Activated T-cell treated with anti-CD3 and anti-CD28 coated beads, Interleukin-2, amount 50 U/mL, for 72 hours (primary cell): ENCODE data around the gene MRPS25. TPM values are rescaled to one million over a fixed set of nuclear protein-coding genes. Genes with fewer than 3 reads are reported as not detected.

ENCODE experiments used
- ATAC-seq, 2 donors: fragments of 150-1000 bp; cut with Tn5 transposase; replicated peaks in 1 of 2; 2 replicates each; pipeline ENCODE4 v1.10.0; 2021; ENCODE audit warnings: moderate library complexity in 2 of 2, mild to moderate bottlenecking in 1 of 2
- DNase-seq, 2 donors: peaks; one replicate each; pipeline ENCODE4 v3.0.0; 2021 to 2022; ENCODE audit warnings: mixed read lengths in 1 of 2
- H3K27ac Mint-ChIP-seq: one replicate; pipeline ENCODE4 v1.8.0; 2022; ENCODE audit warnings: mild to moderate bottlenecking, moderate library complexity, mixed read lengths
- H3K27me3 Mint-ChIP-seq: one replicate; pipeline ENCODE4 v1.8.0; 2022; ENCODE audit warnings: low read depth, mixed read lengths
- H3K36me3 Mint-ChIP-seq, 2 donors: one replicate each; pipeline ENCODE4 v1.8.0; 2022; ENCODE audit warnings: mixed read lengths in 2 of 2, mild to moderate bottlenecking in 1 of 2; ENCODE audit not compliant: insufficient read depth in 2 of 2
- H3K4me1 Mint-ChIP-seq: one replicate; pipeline ENCODE4 v1.8.0; 2022; ENCODE audit warnings: low read depth, mixed read lengths
- H3K4me3 Mint-ChIP-seq, 2 donors: one replicate each; pipeline ENCODE4 v1.8.0; 2022; ENCODE audit warnings: mild to moderate bottlenecking in 2 of 2, mixed read lengths in 2 of 2, moderate library complexity in 2 of 2
- H3K9me3 Mint-ChIP-seq, 2 donors: one replicate each; pipeline ENCODE4 v1.8.0; 2022; ENCODE audit warnings: mixed read lengths in 2 of 2
- total RNA-seq, 2 donors: library from RNA; stranded (reverse); gene quantifications; one replicate each; pipeline ENCODE4 v1.2.3, GENCODE V29; 2022

The MRPS25 gene
- 10 to 100 TPM; 40.7 to 40.9 TPM for total RNA-seq

DNA sequence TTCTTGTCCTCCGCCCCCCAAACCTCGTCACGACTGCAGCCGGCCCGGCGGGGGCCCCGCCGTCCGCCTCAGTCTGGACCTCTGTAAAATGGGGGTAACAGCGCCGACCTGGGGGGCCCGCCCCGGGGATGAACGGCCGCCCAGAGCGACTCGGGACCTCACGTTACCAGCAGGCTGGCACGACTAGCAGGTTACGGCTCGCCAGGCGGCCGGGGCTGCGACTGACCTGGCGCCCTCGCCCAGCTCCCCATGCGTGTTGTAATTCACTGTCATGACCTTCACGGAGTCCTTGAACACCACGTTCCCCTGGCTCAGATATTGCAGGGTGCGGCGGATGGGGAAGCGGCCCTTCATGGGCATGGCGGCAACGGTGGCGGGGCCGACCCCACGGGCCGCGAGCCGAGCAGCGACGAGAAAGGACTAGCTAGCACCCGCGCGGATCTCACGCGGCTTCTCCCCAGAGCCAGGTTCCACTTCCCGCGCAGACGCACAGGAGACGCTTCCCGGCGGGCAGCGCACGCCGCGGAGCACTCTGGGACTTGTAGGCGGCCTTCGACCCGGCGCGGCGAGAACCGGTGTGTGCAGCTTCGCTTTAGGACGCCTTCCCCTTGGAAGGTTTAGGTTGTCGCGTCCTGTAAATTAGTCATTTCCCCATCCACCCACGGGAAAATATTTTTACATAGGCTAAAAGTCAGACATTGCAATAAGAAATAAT, at the start of gene MRPS25:
MRPS25 (minus strand) TSS at position 481 of the 715 bp plus-strand sequence; CDS start at position 360, 121 bp downstream.
- peaks cover 29% of the 10 kb centered on the region for H3K4me1 Mint-ChIP-seq
- ATAC-seq (peak; percentile 99 to 100), DNase-seq (peak; percentile 91 to 94)
- peak within 1 kb of the TSS; percentile 92 to 96 for H3K4me3 Mint-ChIP-seq
- H3K27me3 Mint-ChIP-seq, result no peaks in the 10 kb centered on the region
- H3K9me3 Mint-ChIP-seq, result no peaks in the 10 kb centered on the region
- H3K36me3 Mint-ChIP-seq, result peaks cover 0 to 2% of the 10 kb centered on the region in 2 donors
- H3K27ac Mint-ChIP-seq, result peak within 1 kb of the TSS; percentile 91

DNA sequence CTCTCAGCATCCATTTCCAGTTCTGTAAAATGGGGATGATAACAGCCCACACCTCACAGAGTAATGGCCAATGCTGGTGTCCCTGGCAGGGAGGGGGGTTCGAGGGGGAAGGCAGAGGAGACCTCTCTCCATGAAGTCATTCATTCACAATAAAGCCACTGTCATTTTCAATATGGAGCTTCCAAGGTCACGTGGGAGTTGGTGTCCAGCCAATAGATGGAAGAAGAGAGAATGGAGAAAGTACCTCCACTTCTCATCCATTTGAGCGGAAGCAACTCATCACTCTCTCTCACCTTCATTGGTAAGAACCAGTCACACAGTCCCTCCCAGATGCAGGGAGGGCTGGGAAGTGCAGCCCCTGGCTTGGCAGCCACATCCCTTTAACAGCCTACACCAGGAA, 48.8 kb upstream of the MRPS25 start:
- Mint-ChIP-seq H3K4me3 (no peak overlapping the region), H3K27ac (no peak overlapping the region), H3K27me3 (no peaks in the 10 kb centered on the region), H3K9me3 (no peaks in the 10 kb centered on the region), H3K36me3 (no peaks in the 10 kb centered on the region), H3K4me1 (peaks cover 4% of the 10 kb centered on the region)
- ATAC-seq (no peak), DNase-seq (no peak)

DNA sequence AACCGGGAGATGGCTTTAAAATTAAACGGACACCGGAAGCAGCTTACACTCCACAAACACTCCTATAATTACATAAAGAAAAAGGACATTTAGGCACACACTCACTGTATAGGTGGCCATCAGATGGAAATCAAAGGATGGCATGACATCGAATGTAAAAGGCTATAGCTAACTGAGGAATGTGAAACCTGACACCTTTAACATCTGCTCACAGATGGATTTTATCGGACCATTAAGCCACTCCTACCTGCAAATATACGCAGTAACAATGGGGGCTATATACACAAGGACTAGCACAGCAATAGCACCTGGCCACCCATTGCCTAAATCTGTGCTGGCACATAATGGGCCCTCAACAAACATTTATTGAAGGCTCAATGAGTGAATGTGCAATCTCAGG, 48.4 kb upstream of the MRPS25 start:
- Mint-ChIP-seq H3K27ac (no peak overlapping the region), H3K36me3 (no peaks in the 10 kb centered on the region), H3K9me3 (no peaks in the 10 kb centered on the region), H3K4me3 (no peak overlapping the region), H3K27me3 (no peaks in the 10 kb centered on the region), H3K4me1 (peaks cover 5% of the 10 kb centered on the region)
- DNase-seq, result no peak
- ATAC-seq, result no peak

DNA sequence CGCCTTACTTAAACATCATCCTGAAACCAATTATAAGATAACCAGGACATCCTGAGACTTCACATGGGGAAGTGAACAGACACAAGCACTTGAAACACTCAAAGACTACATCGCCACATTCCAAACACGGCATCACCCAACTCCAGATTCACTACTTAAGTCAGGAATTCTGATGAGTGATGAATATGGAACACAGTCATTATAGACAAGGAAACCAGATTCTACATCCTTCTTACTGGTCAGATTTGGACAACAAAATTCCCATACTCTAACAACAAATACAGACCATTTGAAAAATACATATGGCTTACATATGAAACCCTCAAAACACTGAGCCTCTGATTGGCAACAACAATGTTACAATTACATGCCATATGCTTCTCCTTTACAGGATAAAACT, 46.9 kb upstream of the MRPS25 start:
- Mint-ChIP-seq H3K27ac (no peak overlapping the region), H3K4me3 (no peak overlapping the region), H3K27me3 (peaks cover 7% of the 10 kb centered on the region), H3K36me3 (no peaks in the 10 kb centered on the region), H3K4me1 (peaks cover 15% of the 10 kb centered on the region), H3K9me3 (no peaks in the 10 kb centered on the region)
- ATAC-seq (no peak), DNase-seq (no peak)

DNA sequence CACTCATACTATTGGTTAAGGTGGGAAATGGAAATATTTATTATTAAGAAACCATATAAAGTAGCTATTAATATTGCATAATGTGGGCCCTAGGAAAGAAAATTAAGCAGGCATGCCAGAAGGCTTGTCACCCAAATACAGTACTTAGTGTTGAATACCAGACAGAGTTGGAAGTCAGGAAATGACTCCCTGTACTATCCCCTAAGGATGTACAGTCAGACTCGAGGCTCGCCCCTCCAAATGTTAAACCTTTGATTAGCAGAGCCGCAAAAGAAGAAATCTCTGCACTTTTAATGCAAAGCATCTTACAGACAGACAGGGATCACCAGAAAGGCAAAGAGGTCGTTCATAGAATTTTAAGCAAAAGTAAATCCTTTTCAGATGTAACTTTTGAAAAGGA, 45.1 kb upstream of the MRPS25 start:
- no peak overlapping the region for H3K27ac Mint-ChIP-seq
- no peaks in the 10 kb centered on the region for H3K36me3 Mint-ChIP-seq
- DNase-seq (no peak), ATAC-seq (no peak)
- no peak overlapping the region for H3K4me3 Mint-ChIP-seq
- no peaks in the 10 kb centered on the region for H3K9me3 Mint-ChIP-seq
- H3K27me3 Mint-ChIP-seq, result peaks cover 7% of the 10 kb centered on the region
- H3K4me1 Mint-ChIP-seq, result peaks cover 15% of the 10 kb centered on the region

DNA sequence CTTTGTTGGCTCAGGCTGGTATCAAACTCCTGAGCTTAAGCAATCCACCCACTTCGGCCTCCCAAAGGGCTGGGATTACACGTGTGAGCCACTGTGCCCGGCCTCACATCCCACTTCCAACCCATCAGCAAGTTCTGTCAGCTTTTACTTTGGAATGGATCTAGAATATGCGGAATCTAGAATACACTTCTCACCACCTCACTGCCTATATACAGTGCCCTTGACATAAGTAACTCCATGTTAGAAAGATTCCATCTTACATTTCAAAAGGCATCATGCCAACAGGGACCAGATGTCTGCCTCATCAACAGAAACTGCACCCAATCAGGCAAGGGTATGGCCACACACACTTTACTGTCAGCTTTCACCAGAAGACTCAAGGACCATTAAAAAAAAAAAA, 43.8 kb upstream of the MRPS25 start:
- Mint-ChIP-seq H3K4me3 (no peak overlapping the region), H3K9me3 (no peaks in the 10 kb centered on the region), H3K4me1 (peaks cover 15% of the 10 kb centered on the region), H3K27ac (no peak overlapping the region), H3K27me3 (peaks cover 7% of the 10 kb centered on the region), H3K36me3 (no peaks in the 10 kb centered on the region)
- DNase-seq, result no peak
- ATAC-seq, result no peak

DNA sequence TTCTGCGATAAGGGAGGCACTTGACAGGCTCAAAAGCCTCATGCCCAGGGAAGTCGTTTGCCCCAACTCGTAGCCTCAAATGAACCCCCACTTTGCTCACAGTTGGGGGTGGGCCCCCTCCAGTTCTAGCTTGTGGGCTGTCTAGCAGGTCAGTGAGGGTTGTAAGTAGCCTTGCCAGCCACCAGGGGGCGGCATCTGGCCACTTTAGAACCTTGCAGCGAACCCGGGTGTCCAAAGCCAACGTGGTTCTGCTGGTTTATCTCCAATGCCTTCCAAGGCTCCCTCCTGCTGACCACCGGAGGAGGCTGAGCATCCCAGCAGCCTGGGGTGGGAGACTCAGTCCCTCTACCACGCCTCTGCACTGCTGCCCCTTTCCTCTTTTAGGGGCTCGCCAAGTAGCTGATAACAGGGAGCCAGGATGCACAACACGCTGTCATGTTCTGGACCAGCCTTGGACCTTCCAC, 43.0 kb upstream of the MRPS25 start:
- Mint-ChIP-seq H3K9me3 (no peaks in the 10 kb centered on the region), H3K27ac (no peak overlapping the region), H3K4me3 (no peak overlapping the region), H3K36me3 (no peaks in the 10 kb centered on the region), H3K27me3 (peaks cover 7% of the 10 kb centered on the region), H3K4me1 (peaks cover 15% of the 10 kb centered on the region)
- ATAC-seq (peak; percentile 93 to 95), DNase-seq (peak; percentile 78 to 82)

- peaks cover 13% of the 10 kb centered on the region for H3K27me3 Mint-ChIP-seq
- H3K27ac Mint-ChIP-seq, result no peak overlapping the region
- H3K36me3 Mint-ChIP-seq, result no peaks in the 10 kb centered on the region
- H3K4me1 Mint-ChIP-seq, result peaks cover 17% of the 10 kb centered on the region
- no peaks in the 10 kb centered on the region for H3K9me3 Mint-ChIP-seq
- no peak for DNase-seq
- no peak overlapping the region for H3K4me3 Mint-ChIP-seq
- no peak for ATAC-seq
These were observed 42.2 kb upstream of the MRPS25 start for GRCh38 chr3:15107075-15107947.

DNA sequence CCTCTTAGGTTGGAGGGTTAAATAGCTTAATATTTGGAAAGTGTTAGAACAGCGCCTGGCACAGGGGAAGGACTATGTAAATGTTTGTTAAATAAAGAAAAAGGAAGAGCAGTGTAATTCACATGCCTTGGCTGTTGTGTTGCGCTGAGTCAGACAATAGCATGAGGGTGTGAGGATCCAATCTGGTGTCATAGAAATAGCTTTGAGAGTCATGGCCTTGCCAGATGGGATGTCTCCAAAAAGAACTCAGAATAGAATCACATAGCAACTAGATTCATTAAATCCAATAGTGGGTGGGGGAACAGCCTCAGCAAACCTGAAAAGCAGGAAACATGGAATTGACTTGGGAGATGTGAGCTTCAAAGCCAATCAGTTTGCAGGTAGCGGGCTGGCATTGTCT, 37.7 kb upstream of the MRPS25 start:
- no peak for DNase-seq
- Mint-ChIP-seq H3K36me3 (peaks cover 4% of the 10 kb centered on the region in 2 donors), H3K27me3 (peaks cover 16% of the 10 kb centered on the region), H3K4me3 (no peak overlapping the region), H3K9me3 (no peaks in the 10 kb centered on the region), H3K27ac (no peak overlapping the region), H3K4me1 (peaks cover 24% of the 10 kb centered on the region)
- no peak for ATAC-seq

- Mint-ChIP-seq H3K27ac (no peak overlapping the region), H3K36me3 (peaks cover 5% of the 10 kb centered on the region in 2 donors), H3K4me3 (no peak overlapping the region), H3K9me3 (no peaks in the 10 kb centered on the region), H3K4me1 (peaks cover 23% of the 10 kb centered on the region), H3K27me3 (peaks cover 12% of the 10 kb centered on the region)
- DNase-seq, result no peak
- ATAC-seq, result no peak
These were observed 37.1 kb upstream of the MRPS25 start for GRCh38 chr3:15102256-15102655.

- peak; percentile 8 to 34 for DNase-seq
- Mint-ChIP-seq H3K4me1 (peaks cover 23% of the 10 kb centered on the region), H3K27me3 (peaks cover 9% of the 10 kb centered on the region), H3K4me3 (peak overlapping the region; percentile 87 to 88), H3K36me3 (peaks cover 5 to 8% of the 10 kb centered on the region in 2 donors), H3K27ac (peak overlapping the region; percentile 88), H3K9me3 (no peaks in the 10 kb centered on the region)
- peak in 1 of 2 donors; percentile 31 for ATAC-seq
These were observed 34.4 kb upstream of the MRPS25 start for GRCh38 chr3:15099364-15100098.

DNA sequence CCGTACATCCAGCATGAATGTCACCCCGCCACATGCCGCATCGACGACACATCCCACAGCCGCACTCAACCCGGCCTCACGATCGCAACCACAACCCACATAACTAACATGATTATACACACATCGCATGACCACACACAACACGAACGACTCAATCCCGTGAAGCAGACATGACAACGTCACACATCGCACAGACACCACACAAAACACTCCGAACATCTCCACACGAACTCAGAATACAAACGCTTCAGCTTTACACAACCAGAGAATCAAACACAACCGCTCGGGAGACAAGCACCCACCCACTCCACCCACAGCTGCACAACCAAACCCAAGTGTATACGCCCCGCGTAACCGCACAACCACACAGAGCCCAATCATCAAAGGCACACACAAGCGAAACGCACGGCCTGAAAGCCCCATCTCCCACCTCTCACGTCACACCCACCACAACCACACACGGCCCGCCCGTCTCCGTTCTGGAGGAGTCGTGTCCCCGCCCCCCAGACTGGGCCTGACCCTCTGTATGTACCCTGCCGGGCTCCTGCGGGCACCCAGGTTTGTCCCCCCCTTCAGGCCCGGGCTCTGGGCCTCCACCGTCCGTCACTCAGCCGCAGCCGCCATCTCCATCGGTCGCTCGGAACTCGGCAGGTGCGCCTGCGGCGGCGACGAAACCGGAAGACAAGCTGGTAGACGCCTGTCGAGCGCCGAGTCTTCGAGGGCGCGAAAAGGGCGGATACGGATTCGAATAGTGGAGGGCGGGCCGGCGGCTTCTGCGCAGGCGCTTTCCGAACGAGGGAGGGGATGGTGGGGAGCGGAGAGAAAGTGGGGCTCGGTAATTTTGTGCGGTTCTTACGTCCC, 33.6 kb upstream of the MRPS25 start, which contains the start of gene RBSN:
RBSN (minus strand) TSS at position 646 of the 861 bp plus-strand sequence. CDS start 3,028 bp downstream, outside the sequence.
- ATAC-seq, result peak; percentile 86 to 87
- peaks cover 5 to 8% of the 10 kb centered on the region in 2 donors for H3K36me3 Mint-ChIP-seq
- peak; percentile 97 for DNase-seq
- no peaks in the 10 kb centered on the region for H3K9me3 Mint-ChIP-seq
- peak within 1 kb of the TSS; percentile 88 for H3K27ac Mint-ChIP-seq
- peak within 1 kb of the TSS; percentile 87 to 88 for H3K4me3 Mint-ChIP-seq
- H3K4me1 Mint-ChIP-seq, result peaks cover 23% of the 10 kb centered on the region
- peaks cover 9% of the 10 kb centered on the region for H3K27me3 Mint-ChIP-seq
